ENCODE measurements around the gene UNC50. TPM values are rescaled to one million over a fixed set of nuclear protein-coding genes. Genes with fewer than 3 reads are reported as not detected.

UNC50 gene
- polyA plus RNA-seq, 2 of the 4 experiments (the other 2 are of a cell fraction), result 57.0 to 90.6 TPM

- TF ChIP-seq FOSL2 (IDR thresholded peaks at IDR 0.05) (no peak), FOSL2 (CRISPR knock-in tag; IDR thresholded peaks at IDR 0.05) (no peak)
Measured at GRCh38 chr2:98573426-98573825, 35.0 kb upstream of the UNC50 start (continued).

- POLR2A ChIA-PET, result no interaction called here
Measured at GRCh38 chr2:98576666-98577312, 31.6 kb upstream of the UNC50 start.

GRCh38 chr2:98577313-98577712 lies 31.1 kb upstream of the UNC50 start:
- FAIRE-seq, result no peak
- peak; percentile 62 to 70; a peak in 4 of 6 replicates for ATAC-seq
- no peaks in the 10 kb centered on the region for H3K9me3 ChIP-seq
- DNase-seq (ENCODE audit: low read depth in 1 of 2, low spot score in 1 of 2), result no peak
- no peaks in the 10 kb centered on the region for H3K4me1 ChIP-seq
- no peak for TF ChIP-seq PBX3 (IDR thresholded peaks at IDR 0.05)
- TF ChIP-seq FOXS1 (CRISPR knock-in tag; IDR thresholded peaks at IDR 0.05), result no peak
- no peak for TF ChIP-seq RFX5 (IDR thresholded peaks at IDR 0.05)
- no peak for TF ChIP-seq HMGXB4 (CRISPR knock-in tag; IDR thresholded peaks at IDR 0.05; ENCODE audit: borderline replicate concordance)
- no peak for TF ChIP-seq KDM5A (IDR thresholded peaks at IDR 0.05)
- no peak for TF ChIP-seq ZFP36 (IDR thresholded peaks at IDR 0.05; ENCODE audit: borderline replicate concordance, partially characterized antibody)
- no peak; a peak in 1 of 5 replicates for TF ChIP-seq RAD21 (conservative IDR thresholded peaks at IDR 0.05 in 1 of 2, IDR thresholded peaks at IDR 0.05 in 1 of 2)
- no peak for TF ChIP-seq EHMT2 (IDR thresholded peaks at IDR 0.05; ENCODE audit: low read depth)
- no peak for TF ChIP-seq EP300 (IDR thresholded peaks at IDR 0.05)
- no peak for TF ChIP-seq EHF (CRISPR knock-in tag; IDR thresholded peaks at IDR 0.05)
- H3K27ac ChIP-seq, result no peak overlapping the region
- H3K4me2 ChIP-seq, result no peak overlapping the region
- POLR2A ChIA-PET, result no interaction called here
- no peak overlapping the region for H3K4me3 ChIP-seq
- CTCF ChIA-PET, result interaction anchor here (1.2 to 3.6 kb wide), 3 partner anchors 8 to 164 kb away, joined by 5 to 20 read pairs (median 7); no protein-coding TSS in a partner anchor
- WGBS (ENCODE audit: missing lambda C conversion rate), result 72% methylated on average over 10 of the region's 10 CpGs

More at GRCh38 chr2:98576666-98577312, 31.6 kb upstream of the UNC50 start:
- 97% methylated on average over 12 of the region's 22 CpGs for WGBS (ENCODE audit: missing lambda C conversion rate)
- Histone ChIP-seq H3K9me3 (no peaks in the 10 kb centered on the region), H3K4me3 (no peak overlapping the region), H3K4me1 (no peaks in the 10 kb centered on the region), H3K4me2 (no peak overlapping the region), H3K27ac (no peak overlapping the region)
- CTCF ChIA-PET, result interaction anchor here (1.2 to 1.8 kb wide), 2 partner anchors 161 to 164 kb away, joined by 5 to 7 read pairs; no protein-coding TSS in a partner anchor
- ATAC-seq (peak in 1 of 2 experiments; percentile 20; a peak in 2 of 6 replicates), DNase-seq (ENCODE audit: low read depth in 1 of 2, low spot score in 1 of 2) (no peak), FAIRE-seq (no peak)
- TF ChIP-seq CTCF (IDR thresholded peaks at IDR 0.05) (no peak), FOSB (CRISPR knock-in tag; IDR thresholded peaks at IDR 0.05) (no peak), ZNF302 (CRISPR knock-in tag; IDR thresholded peaks at IDR 0.05) (no peak), ZC3H11A (IDR thresholded peaks at IDR 0.05) (no peak), MAFK (IDR thresholded peaks at IDR 0.05; ENCODE audit: partially characterized antibody) (no peak), HMGXB4 (CRISPR knock-in tag; IDR thresholded peaks at IDR 0.05; ENCODE audit: borderline replicate concordance) (no peak)
